GM21367 (cell line): Measurements from ENCODE around the gene OR56B1.
"Not testable (repeated sequence)": the region's sequence is repeated elsewhere in the genome, so short reads cannot be mapped to it uniquely, and the experiment has no call there.

Experiments
- ATAC-seq: cut with Tn5 transposase; IDR thresholded peaks from one replicate; pipeline ENCODE4 v1.9.1; 2021; ENCODE audit not compliant: unreplicated experiment

OR56B1 gene, protein sequence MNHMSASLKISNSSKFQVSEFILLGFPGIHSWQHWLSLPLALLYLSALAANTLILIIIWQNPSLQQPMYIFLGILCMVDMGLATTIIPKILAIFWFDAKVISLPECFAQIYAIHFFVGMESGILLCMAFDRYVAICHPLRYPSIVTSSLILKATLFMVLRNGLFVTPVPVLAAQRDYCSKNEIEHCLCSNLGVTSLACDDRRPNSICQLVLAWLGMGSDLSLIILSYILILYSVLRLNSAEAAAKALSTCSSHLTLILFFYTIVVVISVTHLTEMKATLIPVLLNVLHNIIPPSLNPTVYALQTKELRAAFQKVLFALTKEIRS

GRCh38 chr11:5736396-5736795 lies at the start of gene OR56B1:
OR56B1 (plus strand) TSS chr11:5736448; CDS start chr11:5736517, 69 bp downstream.
- no peak for ATAC-seq

DNA sequence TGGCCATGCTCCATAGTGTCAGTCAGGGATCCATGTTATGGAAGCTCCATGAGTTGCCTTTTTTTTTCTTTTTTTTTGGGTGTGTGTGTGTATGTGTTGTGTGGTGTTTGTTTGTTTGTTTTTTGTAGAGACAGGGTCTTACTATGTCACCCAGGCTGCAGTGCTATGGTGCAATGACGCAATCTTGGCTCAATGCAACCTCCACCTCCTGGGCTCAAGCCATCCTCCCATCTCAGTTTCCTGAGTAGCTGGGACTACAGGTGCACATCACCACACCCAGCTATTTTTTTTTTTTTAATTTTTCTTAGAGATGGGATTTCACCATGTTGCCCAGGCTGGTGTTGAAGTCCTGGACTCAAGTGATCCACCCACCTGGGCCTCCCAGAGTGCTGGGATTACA lies 47.8 kb upstream of the OR56B1 start:
- ATAC-seq: no peak

GRCh38 chr11:5689551-5689983 lies 46.7 kb upstream of the OR56B1 start, which contains the start of gene TRIM22:
TRIM22 (plus strand) TSS chr11:5689790; CDS start chr11:5696233, 6,443 bp downstream.
- peak; percentile 79 for ATAC-seq

DNA sequence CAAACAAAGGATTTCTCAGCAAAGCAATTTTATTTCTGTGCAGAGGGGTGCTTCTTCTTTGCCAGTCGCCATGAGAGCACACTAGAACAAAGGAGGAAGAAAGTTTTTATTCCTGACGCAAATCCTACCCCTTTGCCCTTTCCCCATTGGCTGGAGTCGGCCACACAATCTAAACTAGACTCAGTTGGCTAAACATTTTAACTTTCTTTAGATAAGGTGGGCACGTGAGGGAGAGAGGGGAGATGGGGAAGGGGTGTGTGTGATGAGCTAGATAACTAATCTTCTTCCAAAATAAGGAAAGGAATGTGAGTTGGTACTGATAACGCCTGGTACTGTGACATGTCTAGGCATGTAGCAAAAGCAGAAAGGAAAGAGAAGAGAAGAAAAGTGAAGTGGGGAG lies 46.0 kb upstream of the OR56B1 start:
- ATAC-seq: no peak

DNA sequence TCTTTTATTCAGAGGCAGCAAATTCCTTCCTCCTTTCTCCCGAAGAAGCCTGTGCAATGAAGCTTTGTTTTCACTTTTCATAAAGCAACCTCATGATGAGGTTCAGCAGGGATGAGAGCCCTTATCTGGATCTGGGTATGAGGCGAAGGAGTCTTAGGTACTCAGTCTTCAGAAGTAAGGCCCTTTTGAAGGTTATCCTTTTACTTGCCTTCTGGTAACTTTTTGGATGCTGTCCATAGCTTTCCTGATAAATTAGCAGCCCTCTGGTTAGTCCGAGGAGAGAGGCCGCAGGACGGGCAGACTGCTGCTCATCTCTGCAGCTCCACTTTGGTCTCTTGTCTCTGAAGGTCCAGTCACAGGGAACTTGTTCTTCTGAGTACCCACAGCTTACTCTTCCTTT lies 45.5 kb upstream of the OR56B1 start:
- no peak for ATAC-seq

- ATAC-seq: not testable (repeated sequence)
Measured at GRCh38 chr11:5691238-5691963, 44.8 kb upstream of the OR56B1 start.

DNA sequence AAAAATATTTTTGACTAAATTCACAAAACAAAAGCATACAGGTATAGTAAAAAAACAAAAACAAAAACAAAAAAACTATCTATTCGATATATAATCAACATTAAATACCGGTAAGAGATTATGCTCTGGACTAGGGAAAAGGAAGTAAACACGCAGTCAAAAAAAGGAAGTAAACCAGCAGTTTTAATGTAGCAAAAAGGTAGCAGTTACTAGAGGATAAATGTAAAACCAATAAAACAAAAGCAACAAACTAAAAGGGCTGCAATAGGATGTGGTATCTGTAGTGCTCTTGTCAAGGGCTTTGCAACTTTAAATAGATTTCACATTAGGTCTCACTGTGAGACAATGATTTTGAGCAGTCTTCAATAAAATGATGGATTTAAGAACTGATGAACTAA lies 44.3 kb upstream of the OR56B1 start:
- ATAC-seq: no peak

DNA sequence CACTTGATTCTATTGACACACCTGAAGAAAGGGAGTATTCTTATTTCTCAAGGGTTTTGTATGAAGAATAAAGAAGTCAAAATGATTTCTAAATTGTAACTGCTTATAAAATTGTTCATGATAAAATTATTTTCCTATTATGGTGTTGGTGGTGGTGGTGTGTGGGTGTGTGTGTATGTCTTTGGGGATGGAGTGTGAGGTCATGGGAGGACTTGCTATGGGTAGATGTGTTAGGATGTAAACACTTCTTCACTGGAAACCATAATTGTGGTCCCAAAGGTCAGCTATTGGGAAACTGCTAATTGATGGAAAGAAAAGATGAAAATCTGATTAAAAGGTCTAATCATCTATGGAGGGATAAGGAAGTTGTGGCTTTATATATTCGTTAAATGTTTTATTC lies 41.6 kb upstream of the OR56B1 start:
- no peak for ATAC-seq

GRCh38 chr11:5695580-5695979 lies 40.7 kb upstream of the OR56B1 start:
- no peak for ATAC-seq

GRCh38 chr11:5696210-5696609 lies 40.0 kb upstream of the OR56B1 start:
- no peak for ATAC-seq

DNA sequence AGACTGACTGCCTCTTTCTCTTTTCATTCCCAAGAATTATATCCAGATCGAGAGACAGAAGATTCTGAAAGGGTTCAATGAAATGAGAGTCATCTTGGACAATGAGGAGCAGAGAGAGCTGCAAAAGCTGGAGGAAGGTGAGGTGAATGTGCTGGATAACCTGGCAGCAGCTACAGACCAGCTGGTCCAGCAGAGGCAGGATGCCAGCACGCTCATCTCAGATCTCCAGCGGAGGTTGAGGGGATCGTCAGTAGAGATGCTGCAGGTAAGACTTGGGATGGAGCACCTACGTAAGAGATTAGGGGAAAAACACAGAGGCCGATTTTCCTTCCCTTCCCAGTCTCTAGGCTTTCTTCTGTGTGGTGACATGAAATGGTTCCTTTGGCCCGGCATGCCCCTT lies 38.0 kb upstream of the OR56B1 start:
- no peak for ATAC-seq

DNA sequence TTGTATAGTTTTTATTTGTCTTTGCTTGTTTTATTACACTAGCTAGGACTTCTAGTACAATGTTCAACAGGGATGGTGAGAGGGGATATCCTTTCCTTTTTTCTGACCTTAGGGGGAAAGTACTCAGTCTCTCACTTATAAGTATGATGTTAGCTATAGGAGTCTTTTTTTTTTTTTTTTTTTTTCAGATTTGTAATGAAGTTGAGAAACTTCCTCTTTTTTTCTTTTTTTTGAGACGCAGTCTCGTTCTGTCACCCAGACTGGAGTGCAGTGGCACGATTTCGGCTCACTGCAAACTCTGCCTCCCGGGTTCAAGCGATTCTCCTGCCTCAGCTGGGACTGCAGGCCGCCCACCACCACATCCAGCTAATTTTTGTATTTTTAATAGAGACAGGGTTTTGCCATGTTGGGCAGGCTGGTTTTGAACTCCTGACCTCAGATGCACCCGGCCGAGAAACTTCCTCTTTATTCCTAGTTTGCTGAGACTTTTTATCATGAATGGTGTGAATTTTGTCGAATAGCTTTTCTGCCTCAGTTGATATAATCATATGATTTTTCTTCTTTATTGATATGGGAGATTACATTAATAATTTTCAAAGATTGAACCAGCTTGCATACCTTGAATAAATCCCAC lies 35.7 kb upstream of the OR56B1 start:
- no peak for ATAC-seq

- ATAC-seq: no peak
Measured at GRCh38 chr11:5701055-5701577, 35.1 kb upstream of the OR56B1 start.

DNA sequence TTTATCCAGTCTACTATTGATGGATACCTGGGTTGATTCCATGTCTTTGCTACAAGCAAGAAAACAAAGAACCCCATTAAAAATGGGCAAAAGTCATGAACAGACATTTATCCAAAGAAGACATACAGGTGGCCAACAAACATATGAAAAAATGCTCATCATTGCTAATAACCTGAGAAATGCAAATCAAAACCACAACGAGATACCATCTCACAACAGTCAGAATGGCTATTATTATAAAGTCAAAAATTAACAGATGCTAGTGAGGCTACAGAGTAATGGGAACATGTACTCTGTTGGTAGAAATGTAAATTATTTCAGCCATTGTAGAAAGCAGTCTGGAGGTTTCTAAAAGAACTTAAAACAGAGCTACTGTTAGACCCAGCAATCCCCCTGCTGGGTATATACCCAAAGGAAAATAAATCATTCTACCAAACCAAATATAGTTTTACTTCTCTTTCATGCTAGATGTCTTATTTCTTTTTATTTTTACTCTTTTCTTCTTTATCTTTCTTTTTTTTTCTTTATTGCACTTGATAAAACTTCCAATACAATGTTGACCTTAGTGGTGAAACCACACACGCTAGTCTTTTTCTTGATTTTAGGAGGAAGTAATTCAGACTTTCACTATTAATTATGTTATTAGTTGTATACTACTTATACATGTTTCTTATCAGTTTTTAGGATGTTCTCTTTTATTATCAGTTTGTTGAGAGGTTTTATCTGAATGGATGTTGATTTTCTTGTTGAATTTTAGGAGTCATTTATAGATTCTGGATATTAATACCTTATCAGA lies 32.3 kb upstream of the OR56B1 start:
- ATAC-seq: peak; percentile 56

DNA sequence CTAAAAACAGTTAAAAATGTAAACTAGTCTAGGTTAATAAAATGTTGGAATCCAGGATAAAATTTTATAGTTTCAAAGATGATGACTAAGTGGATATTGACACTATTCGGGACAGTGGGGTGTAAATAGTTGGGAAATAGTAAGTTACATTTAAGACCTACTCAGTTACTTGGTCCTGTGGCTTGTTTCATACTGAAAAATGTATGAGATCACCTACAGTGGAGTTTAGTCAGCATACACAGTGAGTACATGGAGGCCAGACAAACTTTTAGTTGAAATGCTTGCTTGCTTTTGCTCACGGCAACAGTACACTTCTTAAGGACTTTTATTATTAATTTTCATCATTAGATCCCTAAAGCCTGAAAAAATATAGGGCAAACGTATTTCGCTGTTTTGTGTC lies 30.6 kb upstream of the OR56B1 start:
- no peak for ATAC-seq

DNA sequence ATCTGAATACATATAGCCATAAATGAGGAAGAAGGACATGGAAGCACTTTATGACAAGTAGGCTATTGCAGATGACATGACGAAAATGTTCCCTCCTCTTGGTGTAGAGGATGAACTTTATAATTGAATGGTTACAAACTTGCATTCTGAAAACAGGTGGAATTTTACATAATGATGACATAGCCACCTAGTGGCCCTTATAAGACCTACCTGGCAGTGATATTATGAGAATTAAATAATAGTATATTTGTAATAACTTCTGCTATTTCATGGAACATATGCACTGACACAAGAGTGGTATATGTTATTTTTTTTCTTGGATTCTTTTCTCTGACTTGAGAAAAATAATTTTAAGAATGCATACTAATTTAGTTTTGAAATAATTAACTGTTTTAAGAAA lies 23.7 kb upstream of the OR56B1 start:
- ATAC-seq: peak; percentile 63

DNA sequence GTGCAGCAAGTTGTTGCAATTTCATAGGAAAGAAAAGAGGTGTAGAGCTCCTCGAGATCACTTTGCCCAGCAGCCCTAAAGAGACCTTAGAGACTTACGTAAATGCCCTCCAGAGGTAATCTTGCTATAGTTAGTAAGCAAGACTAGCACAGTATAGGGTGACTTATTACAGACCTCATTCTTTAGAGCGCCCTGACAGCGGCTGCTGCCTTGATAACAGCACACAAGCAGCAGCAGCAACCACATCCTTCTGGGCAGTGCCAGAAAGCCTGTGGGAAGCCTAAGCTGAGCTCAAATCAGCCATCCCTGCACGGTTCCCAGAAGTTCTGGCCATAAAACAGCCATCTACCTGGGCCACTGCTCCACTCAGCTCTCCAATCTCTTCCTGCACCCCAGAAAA lies 22.6 kb upstream of the OR56B1 start:
- ATAC-seq: no peak

- ATAC-seq: not testable (repeated sequence)
Measured at GRCh38 chr11:5716518-5716917, 19.7 kb upstream of the OR56B1 start.

DNA sequence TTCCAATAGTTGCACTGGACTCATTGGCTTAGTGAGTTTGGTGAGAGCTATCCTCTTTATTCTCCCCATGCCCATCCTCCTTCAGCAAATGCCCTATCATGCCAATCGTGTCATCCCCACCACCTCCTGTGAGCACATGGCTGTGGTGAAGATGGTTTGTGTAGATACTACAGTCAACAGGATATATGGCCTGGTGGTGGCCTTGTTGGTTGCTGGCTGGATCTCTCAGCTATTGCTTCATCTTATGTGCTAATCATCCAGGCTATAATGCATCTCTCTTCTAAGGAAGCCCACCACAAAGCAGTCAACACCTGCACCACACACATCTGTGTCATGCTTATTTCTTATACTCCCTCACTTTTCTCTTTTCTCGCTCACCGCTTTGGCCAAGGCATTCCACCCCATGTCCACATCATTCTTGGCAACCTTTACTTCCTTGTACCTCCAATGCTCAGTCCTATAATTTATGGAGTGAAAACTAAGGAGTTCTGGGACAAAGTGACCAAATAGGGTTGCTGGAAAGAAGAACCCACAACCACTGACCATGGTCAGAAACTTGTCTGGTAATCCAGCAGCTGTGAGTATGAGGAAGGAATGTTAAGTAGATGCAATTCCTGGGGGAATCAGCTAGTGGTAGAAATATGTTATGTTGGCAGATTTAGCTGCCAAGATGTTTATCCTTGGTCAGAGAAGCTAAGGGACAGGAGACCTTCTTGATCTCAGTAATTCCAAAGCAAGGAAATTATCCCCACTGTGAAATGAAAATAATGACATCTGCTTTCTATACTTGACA lies 16.3 kb upstream of the OR56B1 start:
- no peak for ATAC-seq

GRCh38 chr11:5722622-5723021 lies 13.6 kb upstream of the OR56B1 start:
- no peak for ATAC-seq
